HAP-1 (cell line): Measurements from ENCODE around the gene B3GALT6.

Source experiments
- DNase-seq, 2 experiments: peaks; one replicate each; pipeline ENCODE4 v3.0.0-alpha.2; 2016 to 2020; ENCODE audit warnings: low spot score in 2 of 2
- H3K27me3 ChIP-seq: fragments of 250-450 bp; sonication (Bioruptor Pico); 2 replicates; pipeline ENCODE4 v1.5.1; 2020; ENCODE audit warnings: low read depth, mild to moderate bottlenecking, moderate library complexity
- H3K36me3 ChIP-seq: fragments of 250-450 bp; sonication (Bioruptor Pico); replicated peaks from 2 replicates; pipeline ENCODE4 v1.5.1; 2020; ENCODE audit warnings: mild to moderate bottlenecking
- H3K4me1 ChIP-seq: fragments of 250-450 bp; sonication (Bioruptor Pico); 2 replicates; pipeline ENCODE4 v1.5.1; 2020; ENCODE audit warnings: mild to moderate bottlenecking
- H3K4me3 ChIP-seq: fragments of 250-450 bp; sonication (Bioruptor Pico); 2 replicates; pipeline ENCODE4 v1.5.1; 2020; ENCODE audit warnings: mild to moderate bottlenecking, moderate library complexity
- H3K9me3 ChIP-seq: fragments of 250-450 bp; sonication (Bioruptor Pico); 2 replicates; pipeline ENCODE4 v1.5.1; 2020; ENCODE audit warnings: mild to moderate bottlenecking, moderate library complexity
- in situ Hi-C: fragments of 300-500 bp; cut with MboI; formaldehyde crosslinking; loops from 3 replicates; pipeline ENCODE4 v1.14.3; 2020; ENCODE audit warnings: low sequenced_read_pairs, inconsistent platforms, mixed read lengths

B3GALT6 gene

GRCh38 chr1:1206376-1206965 lies 25.6 kb upstream of the B3GALT6 start, which contains the start of gene TNFRSF18:
TNFRSF18 (minus strand) TSS chr1:1206592; CDS start chr1:1206571, 21 bp downstream.
- no peaks in the 10 kb centered on the region for H3K27me3 ChIP-seq
- in situ Hi-C loops = no loop called here
- no peak within 1 kb of the TSS for H3K4me3 ChIP-seq
- H3K4me1 ChIP-seq = no peaks in the 10 kb centered on the region
- no peaks in the 10 kb centered on the region for H3K36me3 ChIP-seq
- H3K9me3 ChIP-seq = no peaks in the 10 kb centered on the region
- DNase-seq = no peak

- no peak overlapping the region for H3K4me3 ChIP-seq
- DNase-seq = no peak
- no peaks in the 10 kb centered on the region for H3K9me3 ChIP-seq
- H3K27me3 ChIP-seq = no peaks in the 10 kb centered on the region
- H3K4me1 ChIP-seq = no peaks in the 10 kb centered on the region
- H3K36me3 ChIP-seq = no peaks in the 10 kb centered on the region
- in situ Hi-C loops = no loop called here
These were observed 25.0 kb upstream of the B3GALT6 start for GRCh38 chr1:1206966-1207531.

GRCh38 chr1:1207571-1207892 lies 24.5 kb upstream of the B3GALT6 start:
- H3K4me3 ChIP-seq = no peak overlapping the region

GRCh38 chr1:1208713-1209433 lies 23.2 kb upstream of the B3GALT6 start:
- no peak for DNase-seq

More at GRCh38 chr1:1207571-1207892, 24.5 kb upstream of the B3GALT6 start:
- no peaks in the 10 kb centered on the region for H3K27me3 ChIP-seq
- no peak for DNase-seq
- no peaks in the 10 kb centered on the region for H3K4me1 ChIP-seq
- in situ Hi-C loops = no loop called here
- no peaks in the 10 kb centered on the region for H3K9me3 ChIP-seq
- H3K36me3 ChIP-seq = no peaks in the 10 kb centered on the region

GRCh38 chr1:1210726-1211540 lies 21.1 kb upstream of the B3GALT6 start:
- Histone ChIP-seq H3K4me1 (no peaks in the 10 kb centered on the region), H3K36me3 (no peaks in the 10 kb centered on the region), H3K27me3 (no peaks in the 10 kb centered on the region), H3K9me3 (no peaks in the 10 kb centered on the region), H3K4me3 (no peak overlapping the region)
- in situ Hi-C loops = no loop called here
- no peak for DNase-seq

More at GRCh38 chr1:1208713-1209433, 23.2 kb upstream of the B3GALT6 start:
- H3K4me3 ChIP-seq = no peak overlapping the region
- H3K27me3 ChIP-seq = no peaks in the 10 kb centered on the region
- H3K36me3 ChIP-seq = no peaks in the 10 kb centered on the region
- in situ Hi-C loops = no loop called here
- no peaks in the 10 kb centered on the region for H3K4me1 ChIP-seq
- no peaks in the 10 kb centered on the region for H3K9me3 ChIP-seq

GRCh38 chr1:1211541-1212441 lies 20.2 kb upstream of the B3GALT6 start:
- Histone ChIP-seq H3K36me3 (no peaks in the 10 kb centered on the region; the same call in 1 of the 2 replicates), H3K27me3 (no peaks in the 10 kb centered on the region), H3K4me1 (no peaks in the 10 kb centered on the region), H3K9me3 (no peaks in the 10 kb centered on the region), H3K4me3 (no peak overlapping the region)
- no peak for DNase-seq
- in situ Hi-C loops = no loop called here

GRCh38 chr1:1212780-1213344 lies 19.2 kb upstream of the B3GALT6 start:
- Histone ChIP-seq H3K4me1 (no peaks in the 10 kb centered on the region), H3K9me3 (no peaks in the 10 kb centered on the region), H3K36me3 (no peaks in the 10 kb centered on the region; the same call in 1 of the 2 replicates), H3K4me3 (no peak overlapping the region), H3K27me3 (no peaks in the 10 kb centered on the region)
- in situ Hi-C loops = no loop called here
- no peak for DNase-seq

- no peaks in the 10 kb centered on the region for H3K4me1 ChIP-seq
- in situ Hi-C loops = no loop called here
These were observed 18.4 kb upstream of the B3GALT6 start, which contains the start of gene TNFRSF4 for GRCh38 chr1:1213345-1214265. TNFRSF4 (minus strand) TSS chr1:1214153; CDS start chr1:1214127, 26 bp downstream.

GRCh38 chr1:1215080-1215676 lies 16.9 kb upstream of the B3GALT6 start:
- in situ Hi-C loops = no loop called here
- no peaks in the 10 kb centered on the region for H3K4me1 ChIP-seq

More at GRCh38 chr1:1213345-1214265, 18.4 kb upstream of the B3GALT6 start, which contains the start of gene TNFRSF4:
- H3K4me3 ChIP-seq = no peak within 1 kb of the TSS
- no peaks in the 10 kb centered on the region for H3K27me3 ChIP-seq
- no peak for DNase-seq
- H3K36me3 ChIP-seq = peaks cover 7% of the 10 kb centered on the region
- H3K9me3 ChIP-seq = no peaks in the 10 kb centered on the region

GRCh38 chr1:1215881-1216605 lies 16.0 kb upstream of the B3GALT6 start:
- Histone ChIP-seq H3K9me3 (no peaks in the 10 kb centered on the region), H3K4me3 (no peak overlapping the region), H3K27me3 (no peaks in the 10 kb centered on the region), H3K4me1 (no peaks in the 10 kb centered on the region), H3K36me3 (peaks cover 11% of the 10 kb centered on the region)
- in situ Hi-C loops = no loop called here
- DNase-seq = no peak

More at GRCh38 chr1:1215080-1215676, 16.9 kb upstream of the B3GALT6 start:
- Histone ChIP-seq H3K27me3 (no peaks in the 10 kb centered on the region), H3K4me3 (no peak overlapping the region), H3K9me3 (no peaks in the 10 kb centered on the region), H3K36me3 (peaks cover 9% of the 10 kb centered on the region)
- DNase-seq = no peak
